ENCODE measurements around the gene GUF1.
"Not testable (repeated sequence)": the region's sequence is repeated elsewhere in the genome, so short reads cannot be mapped to it uniquely, and the experiment has no call there.

The GUF1 gene

GRCh38 chr4:44704673-44705072 is 26.5 kb downstream of the GUF1 start:
- no peak for DNase-seq

GRCh38 chr4:44713125-44713524 is 34.9 kb downstream of the GUF1 start:
- no peak for DNase-seq

- DNase-seq = no peak
Measured at GRCh38 chr4:44716597-44716996, 38.4 kb downstream of the GUF1 start.

DNA sequence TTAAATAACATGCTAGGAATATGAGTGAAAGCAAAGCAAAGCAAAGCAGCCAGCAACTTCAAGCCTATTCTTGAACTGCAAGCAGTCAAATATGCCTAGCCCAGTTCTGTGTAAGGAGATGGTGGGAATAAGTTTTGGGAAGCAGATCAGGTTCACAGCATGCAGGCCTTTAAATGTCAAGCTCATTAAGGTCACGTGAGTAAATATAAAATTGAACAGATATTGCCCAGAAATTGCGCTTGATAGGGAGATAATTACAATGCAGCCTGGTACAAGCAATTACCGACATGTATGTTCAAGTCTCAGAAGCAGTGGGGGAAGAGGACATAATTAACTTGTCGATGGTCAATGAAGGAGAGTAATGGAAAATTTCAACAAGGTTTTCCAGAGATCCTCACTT is 42.2 kb downstream of the GUF1 start:
- no peak for DNase-seq

GRCh38 chr4:44722001-44722400 is 43.8 kb downstream of the GUF1 start:
- no peak for DNase-seq

GRCh38 chr4:44725166-44725565 is 46.9 kb downstream of the GUF1 start:
- DNase-seq = no peak

DNA sequence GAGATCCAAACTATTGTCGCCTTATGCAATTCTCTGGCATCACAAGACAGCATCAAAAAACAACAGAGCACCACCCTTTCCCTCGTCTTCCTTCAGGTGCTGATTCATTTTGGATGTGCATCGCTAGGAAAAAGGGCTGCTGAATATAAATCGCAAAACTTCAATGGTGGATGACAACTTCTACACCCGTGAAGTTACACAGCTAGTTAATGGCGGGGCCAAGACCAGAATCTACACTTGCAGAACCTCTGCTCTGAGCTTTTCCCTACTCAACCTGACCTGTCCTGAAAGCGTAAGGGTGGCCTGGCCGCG is 47.5 kb downstream of the GUF1 start:
- no peak for DNase-seq

GRCh38 chr4:44726038-44726871 is 48.0 kb downstream of the GUF1 start, which contains the start of gene GNPDA2:
Gene GNPDA2 (minus strand): TSS chr4:44726556. CDS start chr4:44722207, 4,349 bp downstream.
- DNase-seq = peak; percentile 86

- DNase-seq = no peak
Measured at GRCh38 chr4:44727471-44727870, 49.3 kb downstream of the GUF1 start.

DNA sequence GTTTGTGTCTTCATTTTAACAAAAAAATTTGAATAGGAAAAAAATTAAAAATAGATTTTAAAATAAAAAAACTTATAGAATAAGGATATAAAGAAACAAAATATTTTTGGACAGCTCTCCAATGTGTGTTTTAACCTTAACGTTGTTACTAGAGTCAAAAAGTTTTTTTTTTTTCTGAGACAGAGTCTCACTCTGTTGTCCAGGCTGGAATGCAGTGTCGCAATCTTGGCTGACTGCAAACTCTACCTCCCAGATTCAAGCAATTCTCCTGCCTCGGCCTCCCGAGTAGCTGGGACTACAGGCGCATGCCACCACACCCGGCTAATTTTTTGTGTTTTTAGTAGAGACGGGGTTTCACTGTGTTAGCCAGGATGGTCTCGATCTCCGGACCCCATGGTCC is 50.5 kb downstream of the GUF1 start:
- not testable (repeated sequence) for DNase-seq

GRCh38 chr4:44736900-44737299 is 58.7 kb downstream of the GUF1 start:
- DNase-seq = no peak

- DNase-seq = no peak
Measured at GRCh38 chr4:44738615-44739014, 60.4 kb downstream of the GUF1 start.

GRCh38 chr4:44740201-44740600 is 62.0 kb downstream of the GUF1 start:
- DNase-seq = no peak
